HG02885 (cell line): ENCODE measurements around the gene CCNL2.
"Not testable (repeated sequence)": the region's sequence is repeated elsewhere in the genome, so short reads cannot be mapped to it uniquely, and the experiment has no call there.

Experiments used
- ATAC-seq: cut with Tn5 transposase; IDR thresholded peaks from one replicate; pipeline ENCODE4 v1.9.1; 2021; ENCODE audit warnings: mild to moderate bottlenecking; ENCODE audit not compliant: unreplicated experiment, poor library complexity

Gene CCNL2

DNA sequence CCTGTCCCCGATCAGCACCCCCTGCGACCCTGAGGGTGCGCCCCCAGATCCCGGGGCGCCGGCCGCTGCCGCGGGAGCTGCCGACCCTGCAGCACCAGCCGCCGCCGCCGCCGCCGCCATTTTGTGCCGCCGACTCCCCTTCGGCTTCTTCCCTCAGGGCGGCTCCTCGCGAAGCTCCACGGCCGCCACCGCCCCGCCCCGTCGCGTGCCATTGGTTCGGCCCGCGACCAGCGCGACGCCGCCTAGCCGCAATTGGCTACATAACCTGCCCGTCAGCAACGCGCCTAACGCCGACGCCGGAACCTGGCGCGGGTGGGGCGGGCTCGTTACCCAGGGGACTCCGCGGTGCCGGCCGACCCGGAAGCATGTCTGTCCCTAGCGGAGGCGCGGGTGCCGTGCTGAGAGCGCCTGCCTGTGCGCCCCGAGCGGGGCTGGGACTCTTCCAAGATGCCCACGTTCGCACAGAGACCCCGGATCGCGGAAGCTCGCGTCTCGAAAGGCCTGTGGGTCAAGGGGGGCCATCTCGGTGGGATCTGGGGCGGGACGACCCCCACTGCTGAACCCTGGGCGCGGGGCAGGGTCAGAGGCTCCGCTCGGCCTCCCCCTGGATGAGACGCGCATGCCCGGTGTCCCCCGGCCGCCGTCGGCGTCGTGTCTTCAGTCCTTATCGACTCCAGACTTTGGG is at the start of gene CCNL2:
Gene CCNL2 (minus strand): TSS at position 149 of the 685 bp plus-strand sequence. CDS start 29 bp downstream, at position 120.
- ATAC-seq = peak; percentile 94

DNA sequence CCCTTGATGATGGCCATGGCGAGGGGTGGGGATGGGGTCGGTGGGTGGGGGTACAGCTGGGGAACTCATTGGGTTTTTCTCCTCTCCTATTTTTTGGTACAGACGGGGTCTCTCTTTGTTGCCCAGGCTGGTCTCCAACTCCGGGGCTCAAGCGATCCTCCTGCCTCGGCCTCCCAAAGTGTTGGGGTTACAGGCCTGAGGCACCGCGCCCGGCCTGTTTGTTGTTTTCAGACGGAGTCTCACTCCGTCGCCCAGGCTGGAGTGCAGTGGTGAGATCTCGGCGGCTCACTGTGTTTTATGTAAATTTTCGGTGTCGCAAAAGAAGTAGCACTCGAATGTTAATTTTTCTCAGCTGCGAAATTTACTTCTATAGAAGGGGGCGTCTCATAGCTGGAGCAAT is 47.5 kb upstream of the CCNL2 start:
- not testable (repeated sequence) for ATAC-seq

DNA sequence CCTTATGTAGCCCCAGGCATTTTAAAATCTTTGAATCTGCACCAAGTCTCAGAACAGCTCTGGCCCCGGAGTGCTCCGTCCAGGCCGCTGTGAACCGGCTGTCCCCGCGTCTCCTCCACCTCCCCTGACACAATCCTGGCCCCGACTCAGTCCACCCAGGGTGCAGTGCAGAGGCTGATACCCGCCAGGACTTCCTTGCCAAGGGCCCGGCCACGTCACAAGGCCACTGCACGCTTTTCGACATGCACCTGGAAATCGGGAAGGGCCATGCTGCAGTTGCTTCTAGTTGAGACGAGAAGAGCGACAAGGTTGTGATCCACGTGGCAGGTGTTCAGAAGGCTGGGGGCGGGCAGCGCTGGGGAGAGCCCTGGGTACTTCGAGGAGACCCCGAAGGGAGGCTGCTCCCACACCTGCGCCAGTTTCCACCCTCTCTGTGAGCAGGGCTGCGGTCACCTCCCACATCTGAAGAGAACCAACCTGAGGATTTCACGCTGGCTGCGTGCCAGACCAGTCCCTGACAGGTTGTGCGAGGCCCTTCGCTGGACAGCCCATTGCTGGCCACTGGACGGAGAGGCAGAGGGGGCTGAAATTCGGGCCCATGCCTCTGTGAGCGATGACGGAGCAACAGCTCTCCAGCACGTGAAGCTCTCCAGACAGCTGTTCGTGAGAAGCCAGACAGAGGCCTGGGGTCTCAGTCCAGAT is 43.1 kb upstream of the CCNL2 start:
- no peak for ATAC-seq

DNA sequence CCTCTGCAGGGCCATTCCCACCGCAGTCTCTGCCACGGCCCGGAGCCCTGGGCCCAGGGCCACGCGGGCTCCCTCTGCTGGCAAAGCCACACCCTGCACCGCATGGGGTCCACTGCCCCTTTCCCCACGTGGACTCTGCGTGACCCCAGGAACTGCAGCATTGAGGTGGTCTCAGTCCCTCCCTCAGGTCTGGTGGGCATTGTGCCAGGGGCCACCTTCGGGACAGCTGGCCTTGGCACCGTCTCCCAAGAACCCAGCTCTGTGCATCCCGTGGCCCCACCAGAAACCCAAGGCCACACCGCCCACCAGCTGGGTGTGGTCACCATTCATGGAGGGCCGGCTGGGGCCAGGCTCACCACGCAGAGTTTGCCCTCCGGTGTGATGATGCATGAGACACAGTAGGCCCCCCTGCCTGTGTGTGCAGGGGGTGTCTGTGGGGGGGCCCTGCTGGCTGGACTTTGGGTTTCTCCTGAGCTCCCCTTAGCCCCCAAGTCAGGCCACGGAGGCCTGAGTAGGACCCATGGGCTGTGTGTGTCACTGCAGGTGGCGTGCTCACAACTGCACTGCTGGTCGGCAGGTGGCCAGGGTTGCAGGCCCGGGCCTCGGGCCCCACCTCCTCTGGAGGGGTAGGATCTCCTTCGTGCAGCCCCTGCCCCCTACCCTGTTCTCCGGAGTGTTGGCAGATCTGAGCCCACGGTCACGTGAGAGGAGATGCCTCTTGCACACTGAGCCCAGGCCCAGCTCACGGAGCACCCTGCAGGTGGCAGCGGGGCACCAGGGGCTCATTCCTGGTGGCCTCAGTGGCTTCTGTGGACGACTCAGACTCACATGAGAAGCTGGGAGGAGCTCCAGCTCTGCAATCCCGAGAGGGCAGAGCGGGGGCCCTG is 42.1 kb upstream of the CCNL2 start:
- ATAC-seq = no peak

DNA sequence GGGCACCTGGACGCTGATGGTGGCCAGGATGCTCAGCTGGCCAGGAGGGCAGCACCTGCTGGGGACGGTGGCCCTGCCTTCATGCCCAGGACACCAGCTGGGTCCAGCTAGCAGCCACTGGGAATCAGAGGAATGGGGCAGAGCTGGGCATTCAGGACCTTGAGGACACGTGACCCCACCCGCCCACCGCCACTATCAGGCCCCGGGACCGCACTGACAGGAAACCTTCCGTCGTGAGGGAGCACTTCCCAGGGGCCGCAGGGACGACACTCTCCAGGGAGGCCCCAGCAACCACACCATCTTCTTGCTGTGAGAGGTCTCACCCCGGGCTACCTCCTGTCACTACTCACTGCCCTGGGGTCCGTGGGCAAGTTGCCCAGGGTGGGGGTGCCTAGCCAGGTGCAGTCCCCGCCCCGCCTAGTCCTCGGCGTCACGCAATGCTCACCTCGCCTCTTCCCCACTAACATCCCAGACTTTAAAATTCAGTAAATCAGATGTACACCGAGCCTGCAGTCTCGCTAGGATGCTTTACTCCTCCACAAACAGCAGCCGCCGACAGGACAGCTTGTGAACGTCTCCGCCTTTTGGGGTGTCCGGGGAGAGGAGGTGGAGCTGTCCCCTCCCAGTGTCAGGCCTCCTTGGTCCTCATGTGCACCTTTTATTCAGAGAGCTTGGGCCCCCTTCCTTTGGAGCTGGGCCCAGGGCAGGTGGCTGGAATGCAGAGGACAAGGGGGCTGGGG is 41.3 kb upstream of the CCNL2 start:
- no peak for ATAC-seq

DNA sequence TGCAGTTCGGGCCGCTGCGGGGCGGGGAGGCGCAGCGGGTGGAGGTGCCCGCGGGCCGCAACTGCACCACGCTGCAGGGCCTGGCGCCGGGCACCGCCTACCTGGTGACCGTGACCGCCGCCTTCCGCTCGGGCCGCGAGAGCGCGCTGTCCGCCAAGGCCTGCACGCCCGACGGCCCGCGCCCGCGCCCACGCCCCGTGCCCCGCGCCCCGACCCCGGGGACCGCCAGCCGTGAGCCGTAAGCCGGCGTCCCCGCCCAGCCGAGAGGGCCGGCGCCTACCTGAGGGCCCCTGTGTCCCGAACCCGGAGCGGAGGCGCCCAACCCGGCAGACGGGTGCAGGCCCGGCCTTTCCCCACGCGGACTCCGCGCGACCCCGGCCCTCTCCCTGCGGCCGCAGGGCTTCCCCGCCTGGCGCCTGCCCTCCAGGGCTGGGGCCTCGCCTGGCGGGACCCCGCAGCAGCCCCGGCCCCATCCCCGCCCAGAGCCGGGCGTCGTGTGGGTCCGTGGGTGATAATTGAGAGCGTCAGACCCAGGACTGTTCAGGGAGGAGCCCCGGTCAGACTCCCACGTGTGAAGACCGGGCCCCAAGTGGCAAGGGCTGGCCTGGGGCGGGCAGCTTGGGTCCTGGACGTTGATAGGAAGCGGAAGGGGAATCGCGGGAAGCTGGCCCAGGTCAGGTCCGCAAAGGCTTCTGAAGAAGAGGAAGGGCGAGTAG is 40.6 kb upstream of the CCNL2 start:
- no peak for ATAC-seq

DNA sequence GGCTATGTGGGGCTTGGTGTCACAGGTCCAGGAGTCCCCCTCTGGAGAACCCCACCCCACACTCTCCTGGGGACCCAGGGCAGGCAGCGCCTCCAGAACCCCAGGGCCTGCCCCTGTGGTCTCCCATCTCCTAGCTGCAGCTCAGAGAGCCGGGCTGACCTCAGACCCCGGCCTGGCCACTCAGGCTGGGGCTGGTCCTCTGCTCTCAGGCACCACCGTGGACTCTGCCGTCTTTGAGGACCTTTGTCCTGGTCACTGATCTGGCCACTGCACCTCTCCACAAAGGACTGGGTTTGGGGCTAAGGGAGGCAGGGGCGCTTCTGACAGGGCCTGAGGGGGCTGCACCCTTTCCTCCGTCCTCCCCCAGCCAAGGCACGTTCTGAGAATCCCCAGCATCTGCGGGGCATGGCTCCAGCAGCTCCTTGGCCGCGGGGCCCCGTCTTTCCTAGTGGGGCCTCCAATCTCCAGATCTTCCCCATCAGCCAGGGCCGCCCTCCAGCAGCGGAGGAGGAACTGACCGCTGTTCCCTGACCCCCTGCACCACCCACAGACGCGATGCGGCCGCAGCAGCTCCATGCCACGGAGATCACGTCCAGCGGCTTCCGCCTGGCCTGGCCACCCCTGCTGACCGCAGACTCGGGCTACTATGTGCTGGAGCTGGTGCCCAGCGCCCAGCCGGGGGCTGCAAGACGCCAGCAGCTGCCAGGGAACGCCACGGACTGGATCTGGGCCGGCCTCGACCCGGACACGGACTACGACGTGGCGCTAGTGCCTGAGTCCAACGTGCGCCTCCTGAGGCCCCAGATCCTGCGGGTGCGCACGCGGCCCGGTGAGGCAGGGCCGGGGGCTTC is 39.6 kb upstream of the CCNL2 start:
- no peak for ATAC-seq

DNA sequence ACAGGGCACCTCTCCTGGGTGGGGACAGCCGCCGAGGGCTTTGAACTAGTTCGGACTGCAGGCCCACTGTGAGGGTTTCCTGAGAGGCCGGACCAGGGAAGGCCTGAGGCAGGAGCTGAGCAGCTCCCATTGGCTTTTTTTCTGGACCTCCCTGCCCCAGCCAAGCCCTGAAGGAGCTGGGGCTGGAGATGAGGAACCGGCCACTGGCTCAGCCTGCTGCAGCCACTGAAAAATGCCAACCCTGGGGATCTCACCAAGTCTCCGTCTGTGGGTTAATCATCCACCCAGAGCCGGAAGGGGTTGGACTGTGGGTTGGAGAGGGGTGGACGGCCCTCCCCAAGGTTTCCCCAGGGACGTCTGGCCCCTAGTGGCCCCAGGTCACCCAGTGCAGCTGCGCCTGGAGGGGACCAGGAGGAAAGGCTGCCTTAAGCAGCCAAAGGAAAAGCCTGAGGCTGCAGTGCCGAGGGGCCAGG is 38.8 kb upstream of the CCNL2 start:
- ATAC-seq = no peak

DNA sequence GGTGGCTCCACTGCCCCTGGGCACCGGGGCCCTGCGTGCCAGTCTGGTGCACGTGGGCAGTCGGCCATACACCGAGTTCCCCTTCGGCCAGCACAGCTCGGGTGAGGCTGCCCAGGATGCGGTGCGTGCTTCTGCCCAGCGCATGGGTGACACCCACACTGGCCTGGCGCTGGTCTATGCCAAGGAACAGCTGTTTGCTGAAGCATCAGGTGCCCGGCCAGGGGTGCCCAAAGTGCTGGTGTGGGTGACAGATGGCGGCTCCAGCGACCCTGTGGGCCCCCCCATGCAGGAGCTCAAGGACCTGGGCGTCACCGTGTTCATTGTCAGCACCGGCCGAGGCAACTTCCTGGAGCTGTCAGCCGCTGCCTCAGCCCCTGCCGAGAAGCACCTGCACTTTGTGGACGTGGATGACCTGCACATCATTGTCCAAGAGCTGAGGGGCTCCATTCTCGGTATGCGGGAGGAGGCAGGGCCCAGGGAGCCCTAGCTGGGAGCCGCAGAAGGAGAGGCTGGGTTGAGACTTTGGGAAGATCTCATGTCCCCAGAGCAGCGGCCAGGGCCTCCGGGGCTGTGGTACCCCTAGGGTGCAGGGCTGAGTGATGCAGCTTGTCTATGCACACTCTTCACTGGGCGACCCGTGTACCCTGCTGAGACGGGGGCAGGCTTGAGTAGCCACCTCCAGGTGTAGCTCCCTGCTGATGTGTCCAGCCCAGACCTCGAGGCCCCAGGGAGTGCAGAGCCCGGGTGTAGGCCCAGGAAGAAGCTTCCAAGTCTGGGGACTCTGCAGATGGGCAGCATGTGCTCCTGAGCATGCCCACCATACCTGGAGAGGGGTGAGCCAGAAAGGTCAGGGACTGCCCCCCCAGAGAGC is 38.1 kb upstream of the CCNL2 start:
- ATAC-seq = no peak

DNA sequence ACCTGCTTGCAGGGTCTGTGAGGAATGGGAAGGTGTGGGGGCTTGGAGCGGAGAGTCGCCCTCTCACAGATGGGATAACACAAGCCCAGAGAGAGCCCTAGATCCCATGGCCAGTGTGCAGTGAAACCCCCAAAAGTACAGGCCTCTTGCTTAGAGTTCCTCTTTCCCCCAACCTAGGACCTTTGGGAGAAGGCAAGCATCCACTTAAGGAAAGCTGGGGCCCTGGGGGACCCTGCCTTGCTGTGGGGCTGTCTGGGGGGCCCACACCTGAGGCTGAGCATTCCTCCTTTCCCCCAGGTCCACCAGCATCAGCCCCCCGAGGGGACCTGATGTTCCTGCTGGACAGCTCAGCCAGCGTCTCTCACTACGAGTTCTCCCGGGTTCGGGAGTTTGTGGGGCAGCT is 37.5 kb upstream of the CCNL2 start:
- ATAC-seq = no peak

DNA sequence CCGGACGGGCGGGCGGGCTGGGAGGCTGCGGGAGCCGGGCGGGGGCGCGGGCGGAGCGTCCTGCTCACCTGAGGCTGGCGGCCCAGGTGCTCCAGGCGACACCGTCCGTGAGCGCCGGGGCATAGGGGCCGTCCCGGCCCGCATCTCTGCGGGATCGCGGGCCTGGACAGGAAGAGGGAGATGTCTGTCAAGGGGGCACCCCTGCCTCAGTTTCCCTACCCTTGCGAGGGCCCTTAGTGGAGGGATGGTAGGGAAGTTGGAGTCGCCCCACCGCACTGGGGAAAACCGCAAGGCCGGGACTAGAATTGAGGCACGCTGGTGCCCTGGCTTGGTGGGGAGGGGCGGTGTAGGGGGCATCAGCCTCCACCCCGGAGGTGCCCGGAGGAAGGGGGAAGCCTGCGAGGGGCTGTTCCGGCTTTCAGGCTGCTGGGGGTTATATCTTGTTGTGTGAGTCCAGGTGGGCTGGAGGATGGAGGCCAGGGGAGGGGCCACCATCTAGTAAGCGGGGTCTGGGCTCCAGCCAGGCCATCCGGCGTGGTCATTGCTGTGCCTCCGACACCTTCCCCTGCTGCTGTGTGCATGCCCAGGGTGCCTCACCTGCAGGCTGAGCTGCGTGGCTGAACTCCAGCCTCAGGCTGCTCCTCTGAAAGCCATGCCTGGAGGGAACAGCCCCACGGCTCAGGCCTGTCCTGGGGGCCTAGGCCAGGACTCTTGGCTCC is 36.9 kb upstream of the CCNL2 start:
- no peak for ATAC-seq

DNA sequence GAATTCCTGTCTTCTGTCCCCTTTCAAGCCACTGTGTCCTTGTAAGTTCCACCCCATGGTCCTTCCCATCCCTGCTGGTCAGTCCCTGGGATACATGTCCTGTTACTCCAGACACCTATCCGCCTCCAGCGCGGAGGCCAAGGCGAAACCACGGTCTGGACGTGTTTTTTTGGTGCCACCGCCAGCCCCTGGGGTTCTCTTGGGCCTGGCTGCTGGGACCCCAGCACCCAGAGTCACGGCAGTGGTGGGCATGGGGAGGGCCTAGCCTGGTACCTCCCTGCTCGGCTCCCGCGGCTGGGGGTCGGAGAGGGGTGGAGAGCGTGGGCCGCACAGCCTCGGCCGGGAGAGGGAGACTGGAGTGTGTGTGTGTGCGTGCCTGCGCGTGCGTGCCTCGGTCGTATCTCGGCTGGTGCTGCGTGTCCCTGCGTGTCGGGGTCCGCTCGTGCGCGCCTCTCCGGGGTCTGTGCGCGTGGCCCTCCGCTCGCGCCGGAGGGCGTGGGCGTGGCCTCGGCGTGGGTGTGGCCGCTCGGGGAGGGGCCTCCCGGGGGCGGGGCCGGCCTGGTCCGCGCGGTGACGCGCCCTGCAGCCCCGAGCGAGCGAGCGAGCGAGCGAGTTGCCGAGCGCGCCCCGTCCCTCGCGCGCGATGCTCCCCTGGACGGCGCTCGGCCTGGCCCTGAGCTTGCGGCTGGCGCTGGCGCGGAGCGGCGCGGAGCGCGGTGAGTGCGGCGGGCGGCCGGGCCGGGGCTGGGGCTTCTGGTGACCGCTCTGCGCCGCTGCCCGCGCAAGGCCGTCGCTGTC is 36.2 kb upstream of the CCNL2 start, which contains the start of gene VWA1:
Gene VWA1 (plus strand): TSS at position 585 of the 798 bp plus-strand sequence. CDS start 59 bp downstream, at position 644.
- no peak for ATAC-seq

DNA sequence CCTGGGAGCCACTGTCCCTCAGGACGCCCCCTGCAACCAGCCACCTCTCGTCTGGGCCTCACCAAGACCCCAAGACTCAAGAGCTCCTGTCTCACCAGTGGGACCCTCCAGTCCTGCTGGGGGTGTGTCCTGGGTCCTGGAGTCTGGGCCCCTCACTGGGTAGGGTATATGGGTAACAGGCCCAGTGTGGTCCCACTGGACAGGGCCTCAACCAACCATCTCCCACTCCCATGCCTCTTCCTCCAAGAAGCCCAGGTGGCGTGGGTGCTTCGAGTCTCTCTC is 35.6 kb upstream of the CCNL2 start:
- no peak for ATAC-seq

DNA sequence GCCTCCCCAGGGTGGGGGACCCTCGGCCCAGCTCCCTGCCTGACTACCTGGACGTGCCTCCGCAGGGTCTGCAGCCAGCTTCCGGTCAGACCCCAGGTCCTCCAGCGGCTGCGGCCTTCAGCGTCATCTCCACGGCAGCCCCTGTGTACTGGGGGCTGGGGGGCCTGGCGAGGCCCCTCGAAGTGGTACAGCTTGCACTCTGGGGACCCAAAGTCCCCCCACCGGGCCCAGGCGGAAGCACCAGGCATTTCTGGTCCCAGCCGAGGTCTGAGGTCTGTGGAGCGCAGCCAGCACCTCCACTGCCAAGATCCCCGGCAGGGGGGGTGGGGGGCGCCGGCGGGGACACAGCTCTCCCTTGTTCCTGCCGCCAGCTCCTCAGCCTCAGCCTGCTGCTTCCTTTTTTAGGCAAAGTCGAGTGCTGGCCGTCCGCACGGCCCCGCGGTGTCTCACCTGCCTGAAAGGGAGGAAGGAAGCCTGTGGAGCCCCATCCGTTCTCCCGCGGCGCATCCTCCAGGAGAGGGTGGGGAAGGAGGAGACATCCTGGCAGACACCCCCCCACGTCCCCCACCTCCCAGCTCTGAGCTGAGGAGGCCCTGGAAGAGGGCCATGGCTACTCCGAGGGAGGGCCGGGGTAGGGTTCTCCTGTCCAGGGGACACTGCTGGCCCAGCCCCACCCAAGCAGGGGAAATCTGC is 35.1 kb upstream of the CCNL2 start:
- ATAC-seq = no peak

DNA sequence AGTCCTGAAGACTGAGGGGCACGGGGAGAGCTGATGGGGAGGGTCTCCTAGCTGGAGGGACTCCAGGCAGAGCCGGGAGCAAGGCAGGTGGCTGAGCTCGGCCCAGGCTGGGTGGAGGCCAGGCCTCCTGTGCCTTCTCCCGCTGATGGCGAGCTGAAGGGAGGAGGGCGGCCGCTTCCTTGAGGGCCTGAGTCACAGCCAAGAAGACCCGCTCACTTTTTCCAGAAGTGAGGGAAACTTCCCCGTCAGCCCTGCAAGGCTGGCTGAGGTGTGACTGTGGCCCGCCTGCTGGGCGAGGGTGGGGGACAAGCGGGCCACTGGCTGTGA is 34.6 kb upstream of the CCNL2 start:
- ATAC-seq = no peak
